Peyer's patch (tissue), 4 donors: ENCODE measurements around the gene SHC4.

ENCODE experiments used
- CTCF ChIP-seq, 6 experiments: fragments of 450-650 bp in 4 of 6; fragments of 200-600 bp in 2 of 6; sonication (generic) in 1 of 6; IDR thresholded peaks; one replicate each; pipeline ENCODE4 v1.5.1; 2017 to 2019; ENCODE audit warnings: antibody characterized with exemption in 6 of 6, mild to moderate bottlenecking in 3 of 6, moderate library complexity in 1 of 6
- POLR2A ChIP-seq, 2 donors: fragments of 450-650 bp; IDR thresholded peaks; one replicate each; pipeline ENCODE4 v1.5.1; 2017; ENCODE audit warnings: antibody characterized with exemption in 2 of 2, mild to moderate bottlenecking in 2 of 2, moderate library complexity in 2 of 2

GRCh38 chr15:48981941-48982340, 18.2 kb upstream of the SHC4 start:
- TF ChIP-seq POLR2A (IDR thresholded peaks at IDR 0.05) (no peak), CTCF (IDR thresholded peaks at IDR 0.05) (no peak)
